Chondrocyte (in vitro differentiated cells): ENCODE measurements around the gene MVK. TPM values are rescaled to one million over a fixed set of nuclear protein-coding genes. Genes with fewer than 3 reads are reported as not detected.

ENCODE experiments used
- DNase-seq: peaks from one replicate; pipeline ENCODE4 v3.0.0; 2021; ENCODE audit warnings: mixed read lengths, low spot score
- H3K27ac Mint-ChIP-seq: one replicate; pipeline ENCODE4 v1.8.0; 2021; ENCODE audit warnings: mild to moderate bottlenecking, moderate library complexity, mixed read lengths; ENCODE audit not compliant: unreplicated experiment
- H3K27me3 Mint-ChIP-seq: 2 replicates; pipeline ENCODE4 v1.8.0; 2021; ENCODE audit warnings: low read depth, mixed read lengths
- H3K36me3 Mint-ChIP-seq: 2 replicates; pipeline ENCODE4 v1.8.0; 2021; ENCODE audit warnings: low read depth, mixed read lengths
- H3K4me1 Mint-ChIP-seq: 2 replicates; pipeline ENCODE4 v1.8.0; 2021; ENCODE audit warnings: low read depth, mild to moderate bottlenecking, mixed read lengths
- H3K4me3 Mint-ChIP-seq: one replicate; pipeline ENCODE4 v1.8.0; 2021; ENCODE audit warnings: mild to moderate bottlenecking, moderate library complexity, mixed read lengths; ENCODE audit not compliant: unreplicated experiment
- H3K9me3 Mint-ChIP-seq: 2 replicates; pipeline ENCODE4 v1.8.0; 2021; ENCODE audit warnings: low read depth, mixed read lengths
- total RNA-seq: library from RNA; stranded (reverse); gene quantifications from 3 replicates; pipeline ENCODE4 v1.2.1, GENCODE V29; 2021
- TF ChIP-seq, protein P1 (sequence below): fragments of 200-600 bp; sonication (generic); IDR thresholded peaks from 2 replicates; pipeline ENCODE4 v1.5.0; 2021; ENCODE audit warnings: antibody characterized with exemption, mild to moderate bottlenecking, moderate library complexity

Gene MVK
- total RNA-seq, 1 donor from 2014 or later, result 14.1 TPM

GRCh38 chr12:109610523-109610922 is 36.9 kb downstream of the MVK start:
- Mint-ChIP-seq H3K4me3 (no peak overlapping the region), H3K36me3 (no peaks in the 10 kb centered on the region), H3K9me3 (no peaks in the 10 kb centered on the region), H3K27me3 (peaks cover 28% of the 10 kb centered on the region), H3K4me1 (no peaks in the 10 kb centered on the region), H3K27ac (no peak overlapping the region)
- DNase-seq, result no peak
- TF ChIP-seq, protein P1, sequence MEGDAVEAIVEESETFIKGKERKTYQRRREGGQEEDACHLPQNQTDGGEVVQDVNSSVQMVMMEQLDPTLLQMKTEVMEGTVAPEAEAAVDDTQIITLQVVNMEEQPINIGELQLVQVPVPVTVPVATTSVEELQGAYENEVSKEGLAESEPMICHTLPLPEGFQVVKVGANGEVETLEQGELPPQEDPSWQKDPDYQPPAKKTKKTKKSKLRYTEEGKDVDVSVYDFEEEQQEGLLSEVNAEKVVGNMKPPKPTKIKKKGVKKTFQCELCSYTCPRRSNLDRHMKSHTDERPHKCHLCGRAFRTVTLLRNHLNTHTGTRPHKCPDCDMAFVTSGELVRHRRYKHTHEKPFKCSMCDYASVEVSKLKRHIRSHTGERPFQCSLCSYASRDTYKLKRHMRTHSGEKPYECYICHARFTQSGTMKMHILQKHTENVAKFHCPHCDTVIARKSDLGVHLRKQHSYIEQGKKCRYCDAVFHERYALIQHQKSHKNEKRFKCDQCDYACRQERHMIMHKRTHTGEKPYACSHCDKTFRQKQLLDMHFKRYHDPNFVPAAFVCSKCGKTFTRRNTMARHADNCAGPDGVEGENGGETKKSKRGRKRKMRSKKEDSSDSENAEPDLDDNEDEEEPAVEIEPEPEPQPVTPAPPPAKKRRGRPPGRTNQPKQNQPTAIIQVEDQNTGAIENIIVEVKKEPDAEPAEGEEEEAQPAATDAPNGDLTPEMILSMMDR, result no peak

- Mint-ChIP-seq H3K36me3 (no peaks in the 10 kb centered on the region), H3K4me1 (no peaks in the 10 kb centered on the region), H3K4me3 (no peak overlapping the region), H3K27me3 (peaks cover 35% of the 10 kb centered on the region), H3K27ac (no peak overlapping the region), H3K9me3 (no peaks in the 10 kb centered on the region)
- no peak for DNase-seq
- TF ChIP-seq, protein P1, result no peak
Observed at GRCh38 chr12:109611223-109611622, 37.6 kb downstream of the MVK start.

DNA sequence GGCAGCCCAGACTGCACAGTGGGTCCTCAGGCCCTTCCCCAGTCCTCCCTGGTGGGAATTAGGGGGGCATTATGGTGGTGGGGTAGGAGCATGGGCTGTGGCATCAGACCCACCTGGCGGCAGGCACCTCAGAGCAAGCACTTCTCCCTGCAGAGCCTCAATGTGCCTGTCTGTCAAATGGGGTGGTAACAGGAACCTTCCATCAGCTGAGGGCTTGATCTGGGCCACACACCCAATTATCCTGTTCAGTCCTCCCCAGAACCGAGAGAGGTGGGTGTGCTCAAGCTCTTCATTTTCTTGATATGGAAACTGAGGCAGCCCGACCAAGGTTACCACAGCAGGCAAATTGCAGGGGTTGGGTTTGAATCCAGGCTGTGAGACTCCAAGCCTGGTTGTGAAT is 38.4 kb downstream of the MVK start:
- no peak for DNase-seq
- Mint-ChIP-seq H3K36me3 (no peaks in the 10 kb centered on the region), H3K4me1 (no peaks in the 10 kb centered on the region), H3K4me3 (no peak overlapping the region), H3K27ac (no peak overlapping the region), H3K27me3 (peaks cover 41% of the 10 kb centered on the region), H3K9me3 (no peaks in the 10 kb centered on the region)
- TF ChIP-seq, protein P1, result no peak

- no peak overlapping the region for H3K27ac Mint-ChIP-seq
- peaks cover 45% of the 10 kb centered on the region for H3K27me3 Mint-ChIP-seq
- H3K4me3 Mint-ChIP-seq, result no peak overlapping the region
- H3K9me3 Mint-ChIP-seq, result no peaks in the 10 kb centered on the region
- DNase-seq, result no peak
- H3K4me1 Mint-ChIP-seq, result no peaks in the 10 kb centered on the region
- no peaks in the 10 kb centered on the region for H3K36me3 Mint-ChIP-seq
- TF ChIP-seq, protein P1, result peak; percentile 58
Observed at GRCh38 chr12:109612975-109613502, 39.4 kb downstream of the MVK start.

- TF ChIP-seq, protein P1, result no peak
- Mint-ChIP-seq H3K4me3 (no peak overlapping the region), H3K27me3 (peaks cover 45% of the 10 kb centered on the region), H3K36me3 (no peaks in the 10 kb centered on the region), H3K27ac (no peak overlapping the region), H3K9me3 (no peaks in the 10 kb centered on the region), H3K4me1 (no peaks in the 10 kb centered on the region)
- no peak for DNase-seq
Observed at GRCh38 chr12:109613649-109614455, 40.3 kb downstream of the MVK start.
